Heart left ventricle (tissue), 16 donors: ENCODE measurements around the gene ZDHHC22. TPM values are rescaled to one million over a fixed set of nuclear protein-coding genes. Genes with fewer than 3 reads are reported as not detected.
A peak's percentile ranks its signal among the peaks of the same experiment; 100 is the strongest.

Source experiments
- ATAC-seq, 4 donors: fragments of 200-7000 bp; cut with Tn5 transposase; one replicate each; pipeline ENCODE4 v1.9.1; 2020 to 2022; ENCODE audit warnings: moderate library complexity in 4 of 4, mild to moderate bottlenecking in 3 of 4, moderate number of reproducible peaks in 1 of 4
- DNase-seq, 5 donors: peaks; one replicate each; pipeline ENCODE4 v3.0.0-alpha.2; 2020
- H3K27ac ChIP-seq, 12 donors: fragments of 200-600 bp; sonication (generic) in 4 of 12; one replicate each; pipeline versions ENCODE4 v1.5.0 to v1.8.0; 2016 to 2022; ENCODE audit warnings: mild to moderate bottlenecking in 2 of 12
- H3K27me3 ChIP-seq, 9 donors: fragments of 200-600 bp; sonication (generic) in 2 of 9; one replicate each; pipeline versions ENCODE4 v1.5.1 to v1.8.0; 2016 to 2022; ENCODE audit warnings: mild to moderate bottlenecking in 3 of 9
- H3K36me3 ChIP-seq, 9 donors: fragments of 200-600 bp; sonication (generic) in 2 of 9; one replicate each; pipeline versions ENCODE4 v1.5.0 to v1.8.0; 2018 to 2022; ENCODE audit warnings: mild to moderate bottlenecking in 2 of 9
- H3K4me1 ChIP-seq, 12 donors: fragments of 200-600 bp; sonication (generic) in 4 of 12; one replicate each; pipeline versions ENCODE4 v1.5.0 to v1.8.0; 2016 to 2022; ENCODE audit warnings: mild to moderate bottlenecking in 3 of 12
- H3K4me3 ChIP-seq, 12 donors: fragments of 200-600 bp; sonication (generic) in 4 of 12; one replicate each; pipeline versions ENCODE4 v1.5.0 to v1.8.0; 2017 to 2022; ENCODE audit warnings: mild to moderate bottlenecking in 9 of 12, moderate library complexity in 4 of 12
- H3K9me3 ChIP-seq, 12 donors: fragments of 200-600 bp; sonication (generic) in 4 of 12; one replicate each; pipeline versions ENCODE4 v1.5.0 to v1.8.0; 2016 to 2022; ENCODE audit warnings: mild to moderate bottlenecking in 1 of 12
- CTCF ChIP-seq, 12 donors: fragments of 200-600 bp; sonication (generic) in 4 of 12; IDR thresholded peaks; one replicate each; pipeline versions ENCODE4 v1.5.0 to v1.8.0; 2018 to 2022; ENCODE audit warnings: antibody characterized with exemption in 12 of 12, mild to moderate bottlenecking in 5 of 12
- POLR2A ChIP-seq, 2 donors: fragments of 450-650 bp; IDR thresholded peaks; one replicate each; pipeline ENCODE4 v1.6.1; 2017; ENCODE audit warnings: antibody characterized with exemption in 2 of 2, mild to moderate bottlenecking in 2 of 2, moderate library complexity in 2 of 2
- WGBS, 4 donors: extraction: QIAGEN DNeasy Blood & Tissue Kit in 2 of 4; methylation state at CpG; one replicate each; pipeline versions ENCODE4 v1.1.5 to v1.1.7; 2013 to 2018; 5-methylcytosine and 5-hydroxymethylcytosine counted together
- intact Hi-C, 10 donors: fragments of 100-400 bp; cut with DNase I; formaldehyde crosslinking; loops; one replicate each; pipeline versions ENCODE4 v1.11.1 to v1.14.2; 2022
- polyA plus RNA-seq, 2 donors: library from polyadenylated mRNA; stranded (reverse); fragments of 200-250 nt; gene quantifications; one replicate each; pipeline ENCODE4 v1.2.3, GENCODE V29; 2013
- total RNA-seq, 9 donors: library from RNA; depleted of rRNA in 2 of 9; stranded (reverse); fragments of >200 nt in 2 of 9; fragmentation: NEBNext Ultra II Directional in 3 of 9; extraction: Animal tissue kit (Norgen Biotek cat#: 25700) in 3 of 9; gene quantifications; one replicate each; pipeline versions ENCODE4 v1.1.0 to v1.2.4, GENCODE V29; 2016 to 2023
- donor health status: ischemic (EF 13 %, LVEDD 7.1; RV severe dilation, severe dysfunction).
- donor health status: healthy with polysubstance abuse.
- donor health status: DM: no; HTN: yes; CAD: no.
- donor health status: DM: no; HTN: no; CAD: no.
- donor health status: ischemic (EF 25% LVEDD 6.9; RV normal size, moderate dysfunction).
- donor health status: ischemic (EF 25% LVEDD 5.7; RV mildly dilated, moderate dysfunction).
- donor health status: healthy.
- donor health status: DM: yes; HTN: yes; CAD: no.
- donor health status: ischemic (EF 35%, LVEDD 5.7; RV mildly dilated, moderate dysfunction).
- donor health status: nonischemic (EF 11% LVEDD 7.7; RV severe dilation, severe dysfunction).
- donor health status: DM: yes; HTN: yes; CAD: no.
- donor health status: PGD.
- donor health status: ischemic (EF 29% LVEDD 5.4; RV normal size, mild dysfunction).
- donor health status: nonischemic (EF 23%, LVEDD 6.1; RV moderate dilation, normal function).

ZDHHC22 gene
- total and polyA plus RNA-seq, 11 donors = 0.12 TPM; not detected in 10

DNA sequence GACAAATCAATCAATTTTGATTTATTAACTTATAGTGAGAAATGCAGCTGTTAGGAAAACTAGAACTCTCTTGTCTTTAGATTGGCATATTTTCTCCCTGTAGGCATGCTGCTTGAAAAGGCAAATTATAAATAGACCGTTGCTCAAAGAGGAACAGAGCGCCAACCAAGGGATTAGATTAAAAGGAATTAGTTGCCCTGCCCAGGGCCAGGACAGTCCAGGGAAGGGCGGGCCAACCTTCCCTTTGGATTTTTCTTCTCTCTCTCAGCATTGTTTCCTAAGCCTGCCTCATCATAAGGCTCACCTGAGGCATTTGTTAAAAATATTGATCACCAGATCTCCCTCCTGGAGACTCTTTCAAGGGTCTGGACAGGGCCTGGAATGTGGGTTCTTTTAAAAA lies 34.9 kb downstream of the ZDHHC22 start:
- TF ChIP-seq CTCF (IDR thresholded peaks at IDR 0.05) (no peak), POLR2A (IDR thresholded peaks at IDR 0.05) (no peak)
- DNase-seq (no peak), ATAC-seq (peak; percentile 68 to 85 (median 72))
- Histone ChIP-seq H3K27me3 (no peaks in the 10 kb centered on the region), H3K9me3 (no peaks in the 10 kb centered on the region), H3K4me1 (peaks cover 6 to 90% (median 55%) of the 10 kb centered on the region in 12 donors), H3K27ac (peak overlapping the region; percentile 21 to 99 (median 64)), H3K4me3 (no peak overlapping the region), H3K36me3 (peaks cover 0 to 63% (median 54%) of the 10 kb centered on the region in 9 donors)
- intact Hi-C loops = no loop called here
- WGBS, 4 donors = 46 to 62% (median 51%) methylated on average over 3 of the region's 3 CpGs

GRCh38 chr14:77105145-77105939 lies 36.2 kb downstream of the ZDHHC22 start:
- peaks cover 6 to 90% (median 52%) of the 10 kb centered on the region in 12 donors for H3K4me1 ChIP-seq
- peaks cover 0 to 50% (median 46%) of the 10 kb centered on the region in 9 donors for H3K36me3 ChIP-seq
- H3K9me3 ChIP-seq = no peaks in the 10 kb centered on the region
- ATAC-seq (peak in 1 of 4 donors; percentile 21), DNase-seq (no peak)
- H3K4me3 ChIP-seq = no peak overlapping the region
- intact Hi-C loops = no loop called here
- H3K27me3 ChIP-seq = no peaks in the 10 kb centered on the region
- 40 to 52% (median 47%) methylated on average over 6 of the region's 6 CpGs for WGBS, 4 donors
- peak overlapping the region; percentile 4 to 99 (median 72) for H3K27ac ChIP-seq
- TF ChIP-seq POLR2A (IDR thresholded peaks at IDR 0.05) (no peak), CTCF (IDR thresholded peaks at IDR 0.05) (no peak)

DNA sequence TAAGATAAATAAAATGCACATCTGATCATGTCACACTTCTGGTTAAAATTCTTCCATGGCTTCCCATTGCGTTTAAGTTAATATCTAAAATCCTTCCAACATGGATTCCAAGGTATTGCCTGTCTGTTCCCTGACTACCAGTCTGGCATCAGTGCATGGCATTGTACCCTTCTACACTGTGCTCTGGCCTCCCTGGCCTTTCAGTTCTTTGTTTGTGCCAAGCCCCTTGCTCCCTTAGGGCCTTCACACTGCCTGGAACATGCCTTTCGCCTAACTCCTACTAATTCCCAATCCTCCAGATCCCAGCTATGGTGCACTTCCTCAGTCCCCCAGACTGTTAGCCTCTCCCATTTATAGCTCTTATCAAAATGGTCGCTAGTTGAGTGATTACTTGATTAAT lies 37.2 kb downstream of the ZDHHC22 start:
- Histone ChIP-seq H3K9me3 (no peaks in the 10 kb centered on the region), H3K4me3 (no peak overlapping the region), H3K27me3 (no peaks in the 10 kb centered on the region), H3K36me3 (peaks cover 0 to 40% (median 36%) of the 10 kb centered on the region in 9 donors), H3K4me1 (peaks cover 6 to 93% (median 58%) of the 10 kb centered on the region in 12 donors), H3K27ac (peak overlapping the region; percentile 18 to 99 (median 72))
- intact Hi-C loops = no loop called here
- WGBS, 4 donors = 66 to 73% (median 72%) methylated on average over 3 of the region's 3 CpGs
- no peak for TF ChIP-seq CTCF (IDR thresholded peaks at IDR 0.05)
- DNase-seq = no peak
- peak in 3 of 4 donors; percentile 41 to 55 (median 41) for ATAC-seq

- intact Hi-C loops = no loop called here
- H3K4me3 ChIP-seq = no peak overlapping the region
- ATAC-seq (no peak), DNase-seq (no peak)
- H3K36me3 ChIP-seq = peaks cover 0 to 36% (median 32%) of the 10 kb centered on the region in 9 donors
- no peaks in the 10 kb centered on the region for H3K9me3 ChIP-seq
- H3K27me3 ChIP-seq = no peaks in the 10 kb centered on the region
- peak overlapping the region; percentile 18 to 99 (median 72) for H3K27ac ChIP-seq
- peaks cover 6 to 98% (median 62%) of the 10 kb centered on the region in 12 donors for H3K4me1 ChIP-seq
- 72 to 82% (median 81%) methylated on average over 6 of the region's 6 CpGs for WGBS, 4 donors
- no peak for TF ChIP-seq CTCF (IDR thresholded peaks at IDR 0.05)
- no peak for TF ChIP-seq POLR2A (IDR thresholded peaks at IDR 0.05)
These were observed 37.6 kb downstream of the ZDHHC22 start for GRCh38 chr14:77103951-77104350.
